WTC11 (cell line): ENCODE data around the gene KRT222.

Experiments used
- CREB1 ChIP-seq: sonication (generic); formaldehyde crosslinking; IDR thresholded peaks from 2 replicates; pipeline ENCODE4 v1.8.0; 2023; ENCODE audit warnings: mild to moderate bottlenecking, missing genetic modification reagents
- GABPB1 ChIP-seq: sonication (generic); formaldehyde crosslinking; IDR thresholded peaks from 2 replicates; pipeline ENCODE4 v1.8.1; 2023; ENCODE audit warnings: mild to moderate bottlenecking, missing genetic modification reagents
- HMGA2 ChIP-seq: fragments of 250-450 bp; sonication (Bioruptor Pico); IDR thresholded peaks from 2 replicates; pipeline ENCODE4 v1.4.0; 2021; ENCODE audit warnings: mild to moderate bottlenecking, moderate library complexity
- NFYB ChIP-seq: sonication (generic); formaldehyde crosslinking; conservative IDR thresholded peaks from 2 replicates; pipeline ENCODE4 v1.8.0; 2022; ENCODE audit warnings: low read depth, missing genetic modification reagents
- SMAD3 ChIP-seq: sonication (generic); formaldehyde crosslinking; IDR thresholded peaks from 2 replicates; pipeline ENCODE4 v1.8.0; 2022; ENCODE audit warnings: missing genetic modification reagents, mild to moderate bottlenecking, borderline replicate concordance
- SMAD4 ChIP-seq: sonication (generic); formaldehyde crosslinking; IDR thresholded peaks from 2 replicates; pipeline ENCODE4 v1.8.0; 2022; ENCODE audit warnings: mild to moderate bottlenecking, missing genetic modification reagents
- TF ChIP-seq, protein P1 (sequence below): sonication (generic); formaldehyde crosslinking; conservative IDR thresholded peaks from 2 replicates; pipeline ENCODE4 v1.8.1; 2023; ENCODE audit warnings: mild to moderate bottlenecking, low read depth, missing genetic modification reagents, moderate library complexity
- TF ChIP-seq, protein P2 (sequence below): fragments of 200-600 bp; IDR thresholded peaks from 2 replicates; pipeline ENCODE4 v1.8.0; 2022; ENCODE audit warnings: antibody characterized with exemption
- TF ChIP-seq, protein P3 (sequence below): fragments of 250-450 bp; sonication (Bioruptor Pico); IDR thresholded peaks from 2 replicates; pipeline ENCODE4 v1.9.0; 2021; ENCODE audit warnings: moderate library complexity, mild to moderate bottlenecking, inconsistent platforms, borderline replicate concordance
- TF ChIP-seq, protein P4 (sequence below): sonication (generic); formaldehyde crosslinking; IDR thresholded peaks from 2 replicates; pipeline ENCODE4 v1.8.0; 2022; ENCODE audit warnings: mild to moderate bottlenecking, missing genetic modification reagents
- TF ChIP-seq, protein P5 (sequence below): sonication (generic); formaldehyde crosslinking; IDR thresholded peaks from 2 replicates; pipeline ENCODE4 v1.8.1; 2023; ENCODE audit warnings: mild to moderate bottlenecking, missing genetic modification reagents, moderate library complexity
- TF ChIP-seq, protein P6 (sequence below): sonication (generic); formaldehyde crosslinking; IDR thresholded peaks from 2 replicates; pipeline ENCODE4 v1.8.1; 2022; ENCODE audit warnings: low read depth, missing genetic modification reagents, borderline replicate concordance

DNA sequence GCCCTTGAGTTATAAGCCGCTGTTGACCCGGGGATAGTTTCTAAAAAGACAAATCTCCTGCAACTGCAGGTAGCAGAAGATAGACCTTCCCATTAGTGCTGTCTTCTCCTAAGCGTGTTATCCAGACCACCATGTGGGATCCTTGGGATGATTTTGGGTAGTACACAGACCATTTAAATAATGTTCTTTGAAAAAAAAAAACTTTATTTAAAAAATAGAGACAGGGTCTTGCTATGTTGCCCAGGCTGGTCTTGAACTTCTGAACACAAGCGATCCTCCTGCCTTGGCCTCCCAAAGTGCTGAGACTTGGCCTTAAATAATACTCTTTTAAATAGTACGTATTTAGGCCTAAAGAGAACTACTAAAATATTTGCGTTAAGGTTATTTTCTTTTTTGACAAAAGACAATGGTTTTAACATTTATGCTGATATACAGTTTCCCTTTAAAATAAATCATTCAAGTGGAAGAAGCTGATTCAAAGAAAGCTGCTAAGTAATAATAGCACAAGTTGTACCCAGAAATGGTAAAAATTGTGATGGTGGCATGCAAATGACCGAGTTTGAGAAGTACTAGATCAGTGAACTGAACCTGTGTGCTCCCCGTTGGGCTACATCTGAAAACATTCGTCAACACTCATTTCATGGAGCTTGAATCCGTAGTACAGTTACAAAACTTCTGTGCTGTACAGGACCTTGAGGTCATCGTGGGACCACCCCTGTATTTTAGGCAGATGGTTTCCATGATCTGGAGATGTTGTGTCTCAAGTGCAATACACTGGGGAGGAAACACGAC lies 41.4 kb downstream of the KRT222 start:
- TF ChIP-seq SMAD3 (CRISPR knock-in tag) = no peak
- TF ChIP-seq, protein P1, sequence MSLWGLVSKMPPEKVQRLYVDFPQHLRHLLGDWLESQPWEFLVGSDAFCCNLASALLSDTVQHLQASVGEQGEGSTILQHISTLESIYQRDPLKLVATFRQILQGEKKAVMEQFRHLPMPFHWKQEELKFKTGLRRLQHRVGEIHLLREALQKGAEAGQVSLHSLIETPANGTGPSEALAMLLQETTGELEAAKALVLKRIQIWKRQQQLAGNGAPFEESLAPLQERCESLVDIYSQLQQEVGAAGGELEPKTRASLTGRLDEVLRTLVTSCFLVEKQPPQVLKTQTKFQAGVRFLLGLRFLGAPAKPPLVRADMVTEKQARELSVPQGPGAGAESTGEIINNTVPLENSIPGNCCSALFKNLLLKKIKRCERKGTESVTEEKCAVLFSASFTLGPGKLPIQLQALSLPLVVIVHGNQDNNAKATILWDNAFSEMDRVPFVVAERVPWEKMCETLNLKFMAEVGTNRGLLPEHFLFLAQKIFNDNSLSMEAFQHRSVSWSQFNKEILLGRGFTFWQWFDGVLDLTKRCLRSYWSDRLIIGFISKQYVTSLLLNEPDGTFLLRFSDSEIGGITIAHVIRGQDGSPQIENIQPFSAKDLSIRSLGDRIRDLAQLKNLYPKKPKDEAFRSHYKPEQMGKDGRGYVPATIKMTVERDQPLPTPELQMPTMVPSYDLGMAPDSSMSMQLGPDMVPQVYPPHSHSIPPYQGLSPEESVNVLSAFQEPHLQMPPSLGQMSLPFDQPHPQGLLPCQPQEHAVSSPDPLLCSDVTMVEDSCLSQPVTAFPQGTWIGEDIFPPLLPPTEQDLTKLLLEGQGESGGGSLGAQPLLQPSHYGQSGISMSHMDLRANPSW (CRISPR knock-in tag) = no peak
- TF ChIP-seq, protein P2, sequence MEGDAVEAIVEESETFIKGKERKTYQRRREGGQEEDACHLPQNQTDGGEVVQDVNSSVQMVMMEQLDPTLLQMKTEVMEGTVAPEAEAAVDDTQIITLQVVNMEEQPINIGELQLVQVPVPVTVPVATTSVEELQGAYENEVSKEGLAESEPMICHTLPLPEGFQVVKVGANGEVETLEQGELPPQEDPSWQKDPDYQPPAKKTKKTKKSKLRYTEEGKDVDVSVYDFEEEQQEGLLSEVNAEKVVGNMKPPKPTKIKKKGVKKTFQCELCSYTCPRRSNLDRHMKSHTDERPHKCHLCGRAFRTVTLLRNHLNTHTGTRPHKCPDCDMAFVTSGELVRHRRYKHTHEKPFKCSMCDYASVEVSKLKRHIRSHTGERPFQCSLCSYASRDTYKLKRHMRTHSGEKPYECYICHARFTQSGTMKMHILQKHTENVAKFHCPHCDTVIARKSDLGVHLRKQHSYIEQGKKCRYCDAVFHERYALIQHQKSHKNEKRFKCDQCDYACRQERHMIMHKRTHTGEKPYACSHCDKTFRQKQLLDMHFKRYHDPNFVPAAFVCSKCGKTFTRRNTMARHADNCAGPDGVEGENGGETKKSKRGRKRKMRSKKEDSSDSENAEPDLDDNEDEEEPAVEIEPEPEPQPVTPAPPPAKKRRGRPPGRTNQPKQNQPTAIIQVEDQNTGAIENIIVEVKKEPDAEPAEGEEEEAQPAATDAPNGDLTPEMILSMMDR = no peak
- TF ChIP-seq, protein P3, sequence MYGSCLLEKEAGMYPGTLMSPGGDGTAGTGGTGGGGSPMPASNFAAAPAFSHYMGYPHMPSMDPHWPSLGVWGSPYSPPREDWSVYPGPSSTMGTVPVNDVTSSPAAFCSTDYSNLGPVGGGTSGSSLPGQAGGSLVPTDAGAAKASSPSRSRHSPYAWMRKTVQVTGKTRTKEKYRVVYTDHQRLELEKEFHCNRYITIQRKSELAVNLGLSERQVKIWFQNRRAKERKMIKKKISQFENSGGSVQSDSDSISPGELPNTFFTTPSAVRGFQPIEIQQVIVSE (CRISPR knock-in tag) = no peak
- TF ChIP-seq, protein P4, sequence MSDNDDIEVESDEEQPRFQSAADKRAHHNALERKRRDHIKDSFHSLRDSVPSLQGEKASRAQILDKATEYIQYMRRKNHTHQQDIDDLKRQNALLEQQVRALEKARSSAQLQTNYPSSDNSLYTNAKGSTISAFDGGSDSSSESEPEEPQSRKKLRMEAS = no peak
- no peak for TF ChIP-seq HMGA2 (CRISPR knock-in tag)
- TF ChIP-seq, protein P5, sequence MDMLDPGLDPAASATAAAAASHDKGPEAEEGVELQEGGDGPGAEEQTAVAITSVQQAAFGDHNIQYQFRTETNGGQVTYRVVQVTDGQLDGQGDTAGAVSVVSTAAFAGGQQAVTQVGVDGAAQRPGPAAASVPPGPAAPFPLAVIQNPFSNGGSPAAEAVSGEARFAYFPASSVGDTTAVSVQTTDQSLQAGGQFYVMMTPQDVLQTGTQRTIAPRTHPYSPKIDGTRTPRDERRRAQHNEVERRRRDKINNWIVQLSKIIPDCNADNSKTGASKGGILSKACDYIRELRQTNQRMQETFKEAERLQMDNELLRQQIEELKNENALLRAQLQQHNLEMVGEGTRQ (CRISPR knock-in tag) = no peak
- no peak for TF ChIP-seq CREB1 (CRISPR knock-in tag)
- no peak for TF ChIP-seq NFYB (CRISPR knock-in tag)
- TF ChIP-seq, protein P6, sequence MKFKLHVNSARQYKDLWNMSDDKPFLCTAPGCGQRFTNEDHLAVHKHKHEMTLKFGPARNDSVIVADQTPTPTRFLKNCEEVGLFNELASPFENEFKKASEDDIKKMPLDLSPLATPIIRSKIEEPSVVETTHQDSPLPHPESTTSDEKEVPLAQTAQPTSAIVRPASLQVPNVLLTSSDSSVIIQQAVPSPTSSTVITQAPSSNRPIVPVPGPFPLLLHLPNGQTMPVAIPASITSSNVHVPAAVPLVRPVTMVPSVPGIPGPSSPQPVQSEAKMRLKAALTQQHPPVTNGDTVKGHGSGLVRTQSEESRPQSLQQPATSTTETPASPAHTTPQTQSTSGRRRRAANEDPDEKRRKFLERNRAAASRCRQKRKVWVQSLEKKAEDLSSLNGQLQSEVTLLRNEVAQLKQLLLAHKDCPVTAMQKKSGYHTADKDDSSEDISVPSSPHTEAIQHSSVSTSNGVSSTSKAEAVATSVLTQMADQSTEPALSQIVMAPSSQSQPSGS (CRISPR knock-in tag) = no peak
- no peak for TF ChIP-seq GABPB1 (CRISPR knock-in tag)
- no peak for TF ChIP-seq SMAD4 (CRISPR knock-in tag)
